Natural killer cell (primary cell): ENCODE measurements around the gene UBL5. TPM values are rescaled to one million over a fixed set of nuclear protein-coding genes. Genes with fewer than 3 reads are reported as not detected.
"Not testable (repeated sequence)": the region's sequence is repeated elsewhere in the genome, so short reads cannot be mapped to it uniquely, and the experiment has no call there.

Source experiments
- ATAC-seq, 3 donors: fragments of 150-1000 bp in 2 of 3; fragments of 200-7000 bp in 1 of 3; cut with Tn5 transposase; 1 replicate in 1 of 3; 2 replicates in 2 of 3; pipeline ENCODE4 v1.10.0; 2021; ENCODE audit warnings: mild to moderate bottlenecking in 2 of 3, moderate library complexity in 2 of 3
- DNase-seq, 2 donors: peaks; one replicate each; pipeline versions ENCODE4 v3.0.0 to v3.0.0-alpha.2; 2013 to 2021; ENCODE audit warnings: mixed read lengths in 1 of 2
- H3K27ac ChIP-seq: one replicate; pipeline ENCODE4 v1.5.1; 2013; ENCODE audit warnings: mild to moderate bottlenecking, low read length
- H3K27me3 ChIP-seq: one replicate; pipeline ENCODE4 v1.6.1; 2013; ENCODE audit warnings: low read length; ENCODE audit not compliant: control insufficient read depth, insufficient read depth
- H3K36me3 ChIP-seq: one replicate; pipeline ENCODE4 v1.6.1; 2013; ENCODE audit warnings: low read length; ENCODE audit not compliant: control insufficient read depth, insufficient read depth
- H3K4me1 ChIP-seq: one replicate; pipeline ENCODE4 v1.6.1; 2013; ENCODE audit warnings: low read length; ENCODE audit not compliant: control insufficient read depth, insufficient read depth
- H3K4me3 ChIP-seq: one replicate; pipeline ENCODE4 v1.5.1; 2013; ENCODE audit warnings: low read length
- H3K9me3 ChIP-seq: one replicate; pipeline ENCODE4 v1.6.1; 2013; ENCODE audit warnings: low read length; ENCODE audit not compliant: control insufficient read depth, insufficient read depth
- H3K27ac Mint-ChIP-seq, 2 donors: one replicate each; pipeline ENCODE4 v1.8.0; 2022; ENCODE audit warnings: mild to moderate bottlenecking in 2 of 2, mixed read lengths in 2 of 2, moderate library complexity in 1 of 2
- H3K27me3 Mint-ChIP-seq, 2 donors: one replicate each; pipeline ENCODE4 v1.8.0; 2022; ENCODE audit warnings: low read depth in 2 of 2, mixed read lengths in 2 of 2
- H3K36me3 Mint-ChIP-seq: one replicate; pipeline ENCODE4 v1.8.0; 2022; ENCODE audit warnings: mixed read lengths
- H3K4me1 Mint-ChIP-seq, 2 donors: one replicate each; pipeline ENCODE4 v1.8.0; 2022; ENCODE audit warnings: mixed read lengths in 2 of 2
- H3K4me3 Mint-ChIP-seq: one replicate; pipeline ENCODE4 v1.8.0; 2022; ENCODE audit warnings: mild to moderate bottlenecking, moderate library complexity, mixed read lengths
- H3K9me3 Mint-ChIP-seq, 2 donors: one replicate each; pipeline ENCODE4 v1.8.0; 2022; ENCODE audit warnings: mixed read lengths in 2 of 2
- WGBS: methylation state at CpG from one replicate; pipeline ENCODE4 v1.1.7; 2013; ENCODE audit warnings: missing lambda C conversion rate; ENCODE audit not compliant: insufficient coverage; 5-methylcytosine and 5-hydroxymethylcytosine counted together
- intact Hi-C: fragments of 100-400 bp; cut with micrococcal nuclease; formaldehyde crosslinking; loops from one replicate; pipeline ENCODE4 v1.14.2; 2022
- total RNA-seq, 4 donors: library from RNA; stranded (reverse); fragments of 120-200 nt in 1 of 4; gene quantifications; one replicate each; pipeline versions ENCODE4 v1.2.3 to v1.2.4, GENCODE V29; 2013 to 2022
- TF ChIP-seq, protein P1 (sequence below): fragments of 200-600 bp; IDR thresholded peaks from one replicate; pipeline ENCODE4 v1.8.0; 2022; ENCODE audit warnings: antibody characterized with exemption

Gene UBL5
- total RNA-seq, 3 donors from 2014 or later (not counting 1 experiment from before 2014, with no cell fraction given): 193 to 239 (median 194) TPM

DNA sequence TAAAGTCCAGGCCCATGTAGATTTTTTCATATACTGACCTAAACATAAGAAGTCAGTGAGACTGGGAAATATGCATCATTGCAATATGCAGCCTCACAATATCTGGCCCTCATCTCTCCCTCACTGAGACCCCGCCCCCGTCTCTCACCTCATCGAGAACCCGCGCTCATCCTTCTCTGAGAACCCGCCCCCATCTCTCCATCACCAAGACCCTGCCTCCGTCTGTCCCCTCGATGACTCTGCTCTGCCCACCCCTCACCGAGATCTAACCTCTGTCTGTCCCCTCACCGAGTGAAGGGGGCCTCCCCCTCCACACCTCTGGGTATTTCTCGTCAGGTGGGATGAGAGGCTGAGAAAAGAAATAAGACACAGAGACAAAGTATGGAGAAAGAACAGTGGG, 38.7 kb upstream of the UBL5 start:
- DNase-seq (no peak), ATAC-seq (no peak)
- H3K4me3 ChIP-seq: no peak overlapping the region
- no peaks in the 10 kb centered on the region for H3K27me3 ChIP-seq
- intact Hi-C loops: loop anchor here (5.0 kb wide), 1 partner anchor 48 kb away; the partner anchor contains the start of gene PIN1
- H3K27ac ChIP-seq: no peak overlapping the region
- no peaks in the 10 kb centered on the region for H3K27me3 Mint-ChIP-seq
- H3K4me3 Mint-ChIP-seq: peak overlapping the region; percentile 7
- 92% methylated on average over 9 of the region's 11 CpGs for WGBS
- no peaks in the 10 kb centered on the region for H3K36me3 Mint-ChIP-seq
- H3K9me3 Mint-ChIP-seq: no peaks in the 10 kb centered on the region
- no peaks in the 10 kb centered on the region for H3K9me3 ChIP-seq
- H3K36me3 ChIP-seq: no peaks in the 10 kb centered on the region
- H3K27ac Mint-ChIP-seq: no peak overlapping the region
- H3K4me1 ChIP-seq: peaks cover 28% of the 10 kb centered on the region
- TF ChIP-seq, protein P1, sequence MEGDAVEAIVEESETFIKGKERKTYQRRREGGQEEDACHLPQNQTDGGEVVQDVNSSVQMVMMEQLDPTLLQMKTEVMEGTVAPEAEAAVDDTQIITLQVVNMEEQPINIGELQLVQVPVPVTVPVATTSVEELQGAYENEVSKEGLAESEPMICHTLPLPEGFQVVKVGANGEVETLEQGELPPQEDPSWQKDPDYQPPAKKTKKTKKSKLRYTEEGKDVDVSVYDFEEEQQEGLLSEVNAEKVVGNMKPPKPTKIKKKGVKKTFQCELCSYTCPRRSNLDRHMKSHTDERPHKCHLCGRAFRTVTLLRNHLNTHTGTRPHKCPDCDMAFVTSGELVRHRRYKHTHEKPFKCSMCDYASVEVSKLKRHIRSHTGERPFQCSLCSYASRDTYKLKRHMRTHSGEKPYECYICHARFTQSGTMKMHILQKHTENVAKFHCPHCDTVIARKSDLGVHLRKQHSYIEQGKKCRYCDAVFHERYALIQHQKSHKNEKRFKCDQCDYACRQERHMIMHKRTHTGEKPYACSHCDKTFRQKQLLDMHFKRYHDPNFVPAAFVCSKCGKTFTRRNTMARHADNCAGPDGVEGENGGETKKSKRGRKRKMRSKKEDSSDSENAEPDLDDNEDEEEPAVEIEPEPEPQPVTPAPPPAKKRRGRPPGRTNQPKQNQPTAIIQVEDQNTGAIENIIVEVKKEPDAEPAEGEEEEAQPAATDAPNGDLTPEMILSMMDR: no peak
- peaks cover 19 to 53% of the 10 kb centered on the region in 2 donors for H3K4me1 Mint-ChIP-seq

DNA sequence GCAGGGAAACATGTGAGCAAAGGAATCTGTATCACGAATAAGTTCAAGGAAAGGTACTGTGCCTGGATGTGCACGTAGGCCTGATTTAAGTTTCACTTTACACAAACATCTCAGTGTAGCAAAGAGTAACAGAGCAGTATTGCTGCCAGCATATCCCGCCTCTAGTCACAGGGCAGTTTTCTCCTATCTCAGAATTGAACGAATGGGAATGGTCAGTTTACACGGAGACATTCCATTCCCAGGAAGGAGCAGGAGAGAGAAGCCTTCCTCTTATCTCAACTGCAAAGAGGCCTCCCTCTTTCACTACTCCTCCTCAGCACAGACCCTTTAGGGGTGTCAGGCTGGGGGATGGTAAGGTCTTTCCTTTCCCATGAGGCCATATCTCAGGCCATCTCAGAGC, 38.1 kb upstream of the UBL5 start:
- intact Hi-C loops: loop anchor here (5.0 kb wide), 1 partner anchor 48 kb away; the partner anchor contains the start of gene PIN1
- H3K27me3 ChIP-seq, H3K36me3 Mint-ChIP-seq, H3K4me3 ChIP-seq, ATAC-seq, H3K9me3 Mint-ChIP-seq, H3K36me3 ChIP-seq, H3K9me3 ChIP-seq, H3K27me3 Mint-ChIP-seq, DNase-seq, H3K27ac ChIP-seq, H3K27ac Mint-ChIP-seq: not testable (repeated sequence)
- H3K4me1 Mint-ChIP-seq: peaks cover 19 to 48% of the 10 kb centered on the region in 2 donors
- H3K4me3 Mint-ChIP-seq: peak overlapping the region; percentile 7
- H3K4me1 ChIP-seq: peaks cover 28% of the 10 kb centered on the region
- WGBS: 81% methylated on average over 5 of the region's 5 CpGs

DNA sequence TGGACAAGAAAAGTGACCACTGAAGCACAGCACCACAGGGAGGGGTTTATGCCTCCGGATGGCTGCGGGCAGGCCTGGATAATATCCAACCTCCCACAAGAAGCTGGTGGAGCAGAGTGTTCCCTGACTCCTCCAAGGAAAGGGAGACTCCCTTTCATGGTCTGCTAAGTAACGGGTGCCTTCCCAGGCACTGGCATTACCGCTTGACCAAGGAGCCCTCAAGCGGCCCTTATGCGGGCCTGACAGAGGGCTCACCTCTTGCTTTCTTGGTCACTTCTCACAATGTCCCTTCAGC, 36.7 kb upstream of the UBL5 start:
- not testable (repeated sequence) for H3K27me3 Mint-ChIP-seq, ATAC-seq, H3K36me3 ChIP-seq, H3K9me3 ChIP-seq, DNase-seq, H3K9me3 Mint-ChIP-seq, H3K27me3 ChIP-seq, H3K36me3 Mint-ChIP-seq
- Histone ChIP-seq H3K4me1 (peaks cover 24% of the 10 kb centered on the region), H3K4me3 (peak overlapping the region; percentile 38), H3K27ac (peak overlapping the region; percentile 79)
- 94% methylated on average over 5 of the region's 6 CpGs for WGBS
- Mint-ChIP-seq H3K4me3 (peak overlapping the region; percentile 95), H3K27ac (peak overlapping the region; percentile 90 to 99), H3K4me1 (peaks cover 13 to 36% of the 10 kb centered on the region in 2 donors)
- intact Hi-C loops: loop anchor here (10.0 kb wide), 1 partner anchor 356 kb away; the partner anchor contains the start of gene ZNF266

DNA sequence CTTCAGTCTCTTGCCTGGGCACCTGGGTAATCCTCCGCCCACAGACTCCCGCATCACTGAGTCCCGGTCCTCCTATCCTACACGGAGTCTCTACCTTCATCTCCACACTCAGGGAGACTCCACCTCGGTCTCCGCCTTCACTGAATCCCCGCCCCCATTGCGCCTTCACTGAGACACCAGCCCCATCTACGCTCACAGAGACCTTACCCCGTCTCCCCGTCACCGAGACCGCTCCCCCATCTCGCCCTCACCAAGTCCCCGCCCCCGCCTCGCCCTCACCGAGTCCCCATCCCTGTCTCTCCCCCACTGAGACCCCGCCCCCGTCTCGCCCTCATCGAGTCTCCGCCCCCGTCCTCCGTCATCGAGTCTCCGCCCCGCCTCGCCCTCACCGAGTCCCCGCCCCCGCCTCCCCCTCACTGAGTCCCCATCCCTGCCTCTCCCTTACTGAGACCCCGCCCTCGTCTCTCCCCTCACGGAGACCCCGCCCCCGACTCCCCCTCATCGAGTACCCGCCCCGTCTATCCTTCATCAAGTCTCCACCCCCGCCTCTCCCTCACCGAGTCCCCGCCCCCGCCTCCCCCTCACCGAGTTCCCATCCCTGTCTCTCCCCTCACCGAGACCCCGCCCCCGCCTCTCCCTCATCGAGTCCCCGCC, 36.0 kb upstream of the UBL5 start:
- Histone ChIP-seq H3K4me3 (peak overlapping the region; percentile 67), H3K36me3 (no peaks in the 10 kb centered on the region), H3K4me1 (peaks cover 19% of the 10 kb centered on the region), H3K27ac (peak overlapping the region; percentile 95), H3K27me3 (no peaks in the 10 kb centered on the region), H3K9me3 (no peaks in the 10 kb centered on the region)
- WGBS: under 1% methylated on average over 42 of the region's 50 CpGs
- TF ChIP-seq, protein P1: no peak
- H3K9me3 Mint-ChIP-seq: no peaks in the 10 kb centered on the region
- peaks cover 20 to 34% of the 10 kb centered on the region in 2 donors for H3K4me1 Mint-ChIP-seq
- no peaks in the 10 kb centered on the region for H3K36me3 Mint-ChIP-seq
- H3K4me3 Mint-ChIP-seq: peak overlapping the region; percentile 95
- intact Hi-C loops: loop anchor here (1.0 to 10.0 kb wide), 2 partner anchors 28 to 357 kb away; partner anchors contain the start of genes FBXL12 and ZNF266
- ATAC-seq (peak; percentile 58 to 80 (median 63)), DNase-seq (peak; percentile 86 to 97)
- H3K27me3 Mint-ChIP-seq: no peaks in the 10 kb centered on the region
- H3K27ac Mint-ChIP-seq: peak overlapping the region; percentile 90 to 99
